Stomach (tissue), 4 donors: ENCODE measurements around the gene PCAT6.

ENCODE experiments used
- POLR2AphosphoS5 ChIP-seq, 3 donors: sonication (generic); formaldehyde crosslinking; IDR thresholded peaks; one replicate each; pipeline ENCODE4 v1.6.1; 2016; ENCODE audit warnings: antibody characterized with exemption in 3 of 3
- TF ChIP-seq, protein P1 (sequence below), 7 experiments: fragments of 450-650 bp in 4 of 7; fragments of 200-600 bp in 3 of 7; sonication (generic) in 3 of 7; IDR thresholded peaks; one replicate each; pipeline ENCODE4 v1.5.1; 2016 to 2019; ENCODE audit warnings: antibody characterized with exemption in 7 of 7, control low read depth in 2 of 7, mild to moderate bottlenecking in 1 of 7

- TF ChIP-seq, protein P1, sequence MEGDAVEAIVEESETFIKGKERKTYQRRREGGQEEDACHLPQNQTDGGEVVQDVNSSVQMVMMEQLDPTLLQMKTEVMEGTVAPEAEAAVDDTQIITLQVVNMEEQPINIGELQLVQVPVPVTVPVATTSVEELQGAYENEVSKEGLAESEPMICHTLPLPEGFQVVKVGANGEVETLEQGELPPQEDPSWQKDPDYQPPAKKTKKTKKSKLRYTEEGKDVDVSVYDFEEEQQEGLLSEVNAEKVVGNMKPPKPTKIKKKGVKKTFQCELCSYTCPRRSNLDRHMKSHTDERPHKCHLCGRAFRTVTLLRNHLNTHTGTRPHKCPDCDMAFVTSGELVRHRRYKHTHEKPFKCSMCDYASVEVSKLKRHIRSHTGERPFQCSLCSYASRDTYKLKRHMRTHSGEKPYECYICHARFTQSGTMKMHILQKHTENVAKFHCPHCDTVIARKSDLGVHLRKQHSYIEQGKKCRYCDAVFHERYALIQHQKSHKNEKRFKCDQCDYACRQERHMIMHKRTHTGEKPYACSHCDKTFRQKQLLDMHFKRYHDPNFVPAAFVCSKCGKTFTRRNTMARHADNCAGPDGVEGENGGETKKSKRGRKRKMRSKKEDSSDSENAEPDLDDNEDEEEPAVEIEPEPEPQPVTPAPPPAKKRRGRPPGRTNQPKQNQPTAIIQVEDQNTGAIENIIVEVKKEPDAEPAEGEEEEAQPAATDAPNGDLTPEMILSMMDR (IDR thresholded peaks at IDR 0.05): no peak
- no peak for TF ChIP-seq POLR2AphosphoS5 (IDR thresholded peaks at IDR 0.05)
Measured at GRCh38 chr1:202811296-202812175, 782 bp downstream of the PCAT6 start.
